Testis (tissue), 2 donors: ENCODE results near the gene SAMD7.

Experiments
- POLR2A ChIP-seq: fragments of 450-650 bp; IDR thresholded peaks from one replicate; pipeline ENCODE4 v1.6.1; 2017; ENCODE audit warnings: antibody characterized with exemption, mild to moderate bottlenecking, moderate library complexity
- TF ChIP-seq, protein P1 (sequence below), 3 experiments: fragments of 450-650 bp in 2 of 3; fragments of 200-600 bp in 1 of 3; sonication (generic) in 1 of 3; IDR thresholded peaks; one replicate each; pipeline ENCODE4 v1.5.1; 2016 to 2019; ENCODE audit warnings: antibody characterized with exemption in 3 of 3, mild to moderate bottlenecking in 2 of 3, moderate library complexity in 1 of 3

DNA sequence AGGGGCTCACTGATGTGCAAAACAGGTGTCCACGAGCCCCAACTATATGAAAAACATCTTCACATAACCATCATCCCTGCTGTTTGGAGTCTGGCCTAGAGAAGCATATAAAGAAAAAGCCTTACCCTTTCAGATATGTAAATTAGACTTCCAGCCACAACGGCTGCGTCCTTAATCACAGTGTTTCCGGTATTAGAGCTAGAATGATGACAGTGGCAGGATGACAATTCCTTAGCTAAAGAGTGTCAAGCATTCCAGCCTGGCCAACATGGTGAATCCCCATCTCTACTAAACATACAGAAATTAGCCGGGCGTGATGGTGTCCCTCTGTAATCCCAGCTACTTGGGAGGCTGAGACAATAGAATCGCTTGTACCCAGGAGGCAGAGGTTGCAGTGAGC lies 19.5 kb upstream of the SAMD7 start:
- TF ChIP-seq POLR2A = no peak
- TF ChIP-seq, protein P1, sequence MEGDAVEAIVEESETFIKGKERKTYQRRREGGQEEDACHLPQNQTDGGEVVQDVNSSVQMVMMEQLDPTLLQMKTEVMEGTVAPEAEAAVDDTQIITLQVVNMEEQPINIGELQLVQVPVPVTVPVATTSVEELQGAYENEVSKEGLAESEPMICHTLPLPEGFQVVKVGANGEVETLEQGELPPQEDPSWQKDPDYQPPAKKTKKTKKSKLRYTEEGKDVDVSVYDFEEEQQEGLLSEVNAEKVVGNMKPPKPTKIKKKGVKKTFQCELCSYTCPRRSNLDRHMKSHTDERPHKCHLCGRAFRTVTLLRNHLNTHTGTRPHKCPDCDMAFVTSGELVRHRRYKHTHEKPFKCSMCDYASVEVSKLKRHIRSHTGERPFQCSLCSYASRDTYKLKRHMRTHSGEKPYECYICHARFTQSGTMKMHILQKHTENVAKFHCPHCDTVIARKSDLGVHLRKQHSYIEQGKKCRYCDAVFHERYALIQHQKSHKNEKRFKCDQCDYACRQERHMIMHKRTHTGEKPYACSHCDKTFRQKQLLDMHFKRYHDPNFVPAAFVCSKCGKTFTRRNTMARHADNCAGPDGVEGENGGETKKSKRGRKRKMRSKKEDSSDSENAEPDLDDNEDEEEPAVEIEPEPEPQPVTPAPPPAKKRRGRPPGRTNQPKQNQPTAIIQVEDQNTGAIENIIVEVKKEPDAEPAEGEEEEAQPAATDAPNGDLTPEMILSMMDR (IDR thresholded peaks at IDR 0.05) = no peak
